ENCODE results near the gene APBA1. TPM values are rescaled to one million over a fixed set of nuclear protein-coding genes. Genes with fewer than 3 reads are reported as not detected.
A peak's percentile ranks its signal among the peaks of the same experiment; 100 is the strongest.

Gene APBA1
- total RNA-seq, 1 donor from 2014 or later: 3.4 TPM

DNA sequence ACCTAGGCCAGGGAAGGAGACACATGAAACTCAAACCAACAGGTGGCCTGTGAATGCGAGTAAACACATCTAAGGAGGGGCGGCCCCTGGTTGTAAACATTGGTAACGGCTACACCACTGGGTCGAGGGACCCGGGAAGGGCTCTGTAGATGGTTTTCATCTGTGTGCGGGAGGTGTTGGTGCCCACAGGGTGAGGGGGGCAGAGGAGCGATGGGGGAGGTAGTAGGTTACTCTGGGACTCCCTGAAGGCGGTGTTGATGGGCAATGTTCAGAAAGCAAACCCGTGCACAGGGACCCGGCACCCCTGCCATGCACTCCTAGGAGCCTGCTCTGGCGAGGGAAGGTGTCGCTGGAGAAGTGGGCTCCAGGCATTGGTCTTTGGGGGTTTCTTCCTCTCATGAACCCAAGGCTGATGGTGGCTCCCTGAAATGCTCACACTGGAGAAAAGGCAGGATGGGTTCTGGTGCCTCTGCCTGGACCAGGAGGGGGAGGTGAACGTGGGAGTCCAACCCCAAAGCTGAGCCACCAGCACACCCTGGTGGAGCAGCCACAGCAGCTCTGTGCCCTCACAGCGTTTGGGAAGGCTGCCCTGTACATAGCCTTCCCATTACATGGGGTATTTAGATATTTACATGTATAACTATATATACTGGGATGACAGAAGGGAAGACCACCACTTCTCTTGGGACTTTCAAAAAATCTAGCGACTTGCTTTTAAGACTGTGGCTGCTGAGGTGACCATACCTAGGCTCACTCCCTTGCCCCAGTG is 244.0 kb downstream of the APBA1 start:
- H3K27me3 ChIP-seq: no peaks in the 10 kb centered on the region
- H2AFZ ChIP-seq (replicated peaks): no peak overlapping the region
- no peak overlapping the region for H3K4me2 ChIP-seq
- H3F3A ChIP-seq (ENCODE audit: low read depth): no peaks in the 10 kb centered on the region
- H3K9me3 ChIP-seq (ENCODE audit: low read depth): no peaks in the 10 kb centered on the region
- no peak for DNase-seq (ENCODE audit: low spot score)
- Mint-ChIP-seq H3K4me3 (no peak overlapping the region), H3K36me3 (peaks cover 6% of the 10 kb centered on the region), H3K4me1 (peaks cover 17% of the 10 kb centered on the region), H3K27ac (no peak overlapping the region), H3K9me3 (peaks cover 27% of the 10 kb centered on the region), H3K27me3 (ENCODE audit: insufficient read depth, low read depth) (peaks cover 11% of the 10 kb centered on the region)
- no peaks in the 10 kb centered on the region for H3K79me2 ChIP-seq (ENCODE audit: low read depth)
- H3K4me3 ChIP-seq: no peak overlapping the region
- H3K9ac ChIP-seq: no peak overlapping the region
- TF ChIP-seq, protein P1, sequence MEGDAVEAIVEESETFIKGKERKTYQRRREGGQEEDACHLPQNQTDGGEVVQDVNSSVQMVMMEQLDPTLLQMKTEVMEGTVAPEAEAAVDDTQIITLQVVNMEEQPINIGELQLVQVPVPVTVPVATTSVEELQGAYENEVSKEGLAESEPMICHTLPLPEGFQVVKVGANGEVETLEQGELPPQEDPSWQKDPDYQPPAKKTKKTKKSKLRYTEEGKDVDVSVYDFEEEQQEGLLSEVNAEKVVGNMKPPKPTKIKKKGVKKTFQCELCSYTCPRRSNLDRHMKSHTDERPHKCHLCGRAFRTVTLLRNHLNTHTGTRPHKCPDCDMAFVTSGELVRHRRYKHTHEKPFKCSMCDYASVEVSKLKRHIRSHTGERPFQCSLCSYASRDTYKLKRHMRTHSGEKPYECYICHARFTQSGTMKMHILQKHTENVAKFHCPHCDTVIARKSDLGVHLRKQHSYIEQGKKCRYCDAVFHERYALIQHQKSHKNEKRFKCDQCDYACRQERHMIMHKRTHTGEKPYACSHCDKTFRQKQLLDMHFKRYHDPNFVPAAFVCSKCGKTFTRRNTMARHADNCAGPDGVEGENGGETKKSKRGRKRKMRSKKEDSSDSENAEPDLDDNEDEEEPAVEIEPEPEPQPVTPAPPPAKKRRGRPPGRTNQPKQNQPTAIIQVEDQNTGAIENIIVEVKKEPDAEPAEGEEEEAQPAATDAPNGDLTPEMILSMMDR (IDR thresholded peaks at IDR 0.05): no peak
- TF ChIP-seq EZH2phosphoT487 (IDR thresholded peaks at IDR 0.05): no peak
- TF ChIP-seq EZH2 (IDR thresholded peaks at IDR 0.05): no peak
- peaks cover 10% of the 10 kb centered on the region for H3K4me1 ChIP-seq
- H3K36me3 ChIP-seq: no peaks in the 10 kb centered on the region
- no peak overlapping the region for H3K27ac ChIP-seq
- no peaks in the 10 kb centered on the region for H4K20me1 ChIP-seq (ENCODE audit: low read depth)

DNA sequence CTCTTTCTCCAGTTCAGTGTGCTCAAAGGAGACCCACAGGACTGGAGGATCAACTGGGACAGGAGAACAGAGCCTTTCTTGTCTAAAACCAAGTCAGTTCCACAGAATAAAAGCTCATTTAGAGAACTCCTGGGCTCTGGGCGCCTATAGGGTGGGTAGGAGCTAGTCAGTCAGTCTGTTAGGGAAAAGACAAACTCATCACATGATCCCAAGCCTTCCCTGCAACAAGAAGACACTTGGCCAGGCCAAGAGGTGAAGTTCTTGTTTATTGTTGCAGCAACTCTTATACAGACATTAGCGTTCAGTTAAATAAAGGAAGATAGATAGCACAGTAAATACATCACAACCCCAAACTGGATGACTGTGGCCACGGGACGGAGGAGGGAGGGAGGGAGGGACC is 244.9 kb downstream of the APBA1 start:
- Histone ChIP-seq H3K4me2 (no peak overlapping the region), H3F3A (ENCODE audit: low read depth) (no peaks in the 10 kb centered on the region), H3K36me3 (no peaks in the 10 kb centered on the region), H3K9ac (no peak overlapping the region), H3K79me2 (ENCODE audit: low read depth) (no peaks in the 10 kb centered on the region), H4K20me1 (ENCODE audit: low read depth) (no peaks in the 10 kb centered on the region), H3K4me3 (no peak overlapping the region), H3K27me3 (no peaks in the 10 kb centered on the region), H3K9me3 (ENCODE audit: low read depth) (no peaks in the 10 kb centered on the region), H3K4me1 (peaks cover 10% of the 10 kb centered on the region), H3K27ac (no peak overlapping the region), H2AFZ (replicated peaks) (no peak overlapping the region)
- peaks cover 17% of the 10 kb centered on the region for H3K4me1 Mint-ChIP-seq
- TF ChIP-seq EZH2 (IDR thresholded peaks at IDR 0.05): no peak
- no peak for TF ChIP-seq EZH2phosphoT487 (IDR thresholded peaks at IDR 0.05)
- TF ChIP-seq, protein P1 (IDR thresholded peaks at IDR 0.05): no peak
- H3K27ac Mint-ChIP-seq: peak overlapping the region; percentile 33
- no peak overlapping the region for H3K4me3 Mint-ChIP-seq
- no peak for DNase-seq (ENCODE audit: low spot score)
- H3K27me3 Mint-ChIP-seq (ENCODE audit: insufficient read depth, low read depth): peaks cover 11% of the 10 kb centered on the region
- H3K9me3 Mint-ChIP-seq: peaks cover 27% of the 10 kb centered on the region
- H3K36me3 Mint-ChIP-seq: peaks cover 6% of the 10 kb centered on the region

DNA sequence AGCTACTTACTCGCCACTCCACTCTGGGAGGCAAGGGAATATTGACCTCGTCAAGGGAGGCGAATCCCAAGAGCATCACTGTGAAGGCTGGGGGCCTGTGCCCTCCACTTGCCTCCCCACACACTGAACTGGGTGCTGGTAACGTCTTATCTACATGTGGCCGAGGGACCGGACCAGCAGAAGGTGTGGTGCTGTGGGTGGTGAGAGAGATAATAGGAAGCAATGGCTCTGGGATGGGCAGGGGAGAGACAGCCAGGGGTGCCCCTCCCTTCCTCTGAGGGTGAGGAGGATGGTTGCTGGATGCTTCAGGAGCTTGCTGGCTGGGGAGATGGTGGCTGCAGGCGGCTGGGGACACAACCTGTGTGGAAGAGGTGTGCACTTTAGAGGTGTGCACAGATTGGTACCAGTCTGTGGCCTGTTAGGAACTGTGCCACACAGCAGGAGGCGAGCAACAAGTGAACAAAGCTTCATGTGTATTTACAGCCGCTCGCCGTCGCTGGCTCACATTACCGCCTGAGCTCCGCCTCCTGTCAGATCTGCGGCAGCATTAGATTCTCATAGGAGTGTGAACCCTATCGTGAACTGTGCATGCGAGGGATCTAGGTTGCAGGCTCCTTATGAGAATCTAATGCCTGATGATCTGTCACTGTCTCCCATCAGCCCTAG is 246.9 kb downstream of the APBA1 start:
- no peak overlapping the region for H2AFZ ChIP-seq (replicated peaks)
- Mint-ChIP-seq H3K27ac (no peak overlapping the region), H3K4me3 (no peak overlapping the region), H3K9me3 (peaks cover 18% of the 10 kb centered on the region), H3K27me3 (ENCODE audit: insufficient read depth, low read depth) (peaks cover 7% of the 10 kb centered on the region), H3K4me1 (peaks cover 5% of the 10 kb centered on the region), H3K36me3 (no peaks in the 10 kb centered on the region)
- no peaks in the 10 kb centered on the region for H3F3A ChIP-seq (ENCODE audit: low read depth)
- H3K79me2 ChIP-seq (ENCODE audit: low read depth): no peaks in the 10 kb centered on the region
- H3K36me3 ChIP-seq: no peaks in the 10 kb centered on the region
- H3K4me3 ChIP-seq: no peak overlapping the region
- TF ChIP-seq EZH2 (IDR thresholded peaks at IDR 0.05) (no peak), EZH2phosphoT487 (IDR thresholded peaks at IDR 0.05) (no peak)
- TF ChIP-seq, protein P1 (IDR thresholded peaks at IDR 0.05): no peak
- H4K20me1 ChIP-seq (ENCODE audit: low read depth): no peaks in the 10 kb centered on the region
- H3K4me2 ChIP-seq: no peak overlapping the region
- H3K27me3 ChIP-seq: no peaks in the 10 kb centered on the region
- no peak overlapping the region for H3K27ac ChIP-seq
- no peaks in the 10 kb centered on the region for H3K9me3 ChIP-seq (ENCODE audit: low read depth)
- peaks cover 3% of the 10 kb centered on the region for H3K4me1 ChIP-seq
- H3K9ac ChIP-seq: no peak overlapping the region
- no peak for DNase-seq (ENCODE audit: low spot score)

Measured in neural progenitor cell (in vitro differentiated cells).